Measurements from ENCODE around the gene C5. TPM values are rescaled to one million over a fixed set of nuclear protein-coding genes. Genes with fewer than 3 reads are reported as not detected.
"Not testable (repeated sequence)": the region's sequence is repeated elsewhere in the genome, so short reads cannot be mapped to it uniquely, and the experiment has no call there.

Gene C5
- total RNA-seq, 5 donors from 2014 or later (not counting 1 experiment from before 2014, with no cell fraction given), result 0.90 to 2.4 (median 1.7) TPM

- ChIA-PET POLR2A (interaction anchor here in 1 of 2 donors (0.5 to 1.2 kb wide), 3 partner anchors 14 to 1782 kb away, joined by 3 to 8 read pairs (median 4); no protein-coding TSS in a partner anchor), CTCF (interaction anchor here in 1 of 2 donors (0.9 kb wide), 1 partner anchor 15 kb away, joined by 3 read pairs; no protein-coding TSS in a partner anchor)
- H3K27ac Mint-ChIP-seq; H3K4me1 Mint-ChIP-seq; H3K27ac ChIP-seq (ENCODE audit: low read length); H3K4me3 Mint-ChIP-seq; H3K4me1 ChIP-seq (ENCODE audit: control insufficient read depth in 1 of 2, extremely low read depth in 1 of 2, insufficient read depth in 2 of 2, low read length in 2 of 2); H3K9me3 ChIP-seq; H3K9me3 Mint-ChIP-seq; H3K4me3 ChIP-seq (ENCODE audit: control insufficient read depth in 1 of 2, extremely low read depth in 1 of 2, low read length in 1 of 2); H3K36me3 ChIP-seq (ENCODE audit: control insufficient read depth in 2 of 2, extremely low read depth in 1 of 2, insufficient read depth in 1 of 2, low read length in 1 of 2); ATAC-seq (replicated peaks in 1 of 4); H3K36me3 Mint-ChIP-seq; H3K27me3 Mint-ChIP-seq; H3K27me3 ChIP-seq (replicated peaks in 1 of 2; ENCODE audit: control insufficient read depth in 2 of 2, extremely low read depth in 1 of 2, insufficient read depth in 2 of 2, low read length in 1 of 2); DNase-seq: not testable (repeated sequence)
These were observed 14.4 kb downstream of the C5 start for GRCh38 chr9:121035717-121036116.

- Histone ChIP-seq H3K4me3 (ENCODE audit: control insufficient read depth in 1 of 2, extremely low read depth in 1 of 2, low read length in 1 of 2) (no peak overlapping the region), H3K36me3 (ENCODE audit: control insufficient read depth in 2 of 2, extremely low read depth in 1 of 2, insufficient read depth in 1 of 2, low read length in 1 of 2) (no peaks in the 10 kb centered on the region), H3K4me1 (ENCODE audit: control insufficient read depth in 1 of 2, extremely low read depth in 1 of 2, insufficient read depth in 2 of 2, low read length in 2 of 2) (no peaks in the 10 kb centered on the region), H3K27me3 (replicated peaks in 1 of 2; ENCODE audit: control insufficient read depth in 2 of 2, extremely low read depth in 1 of 2, insufficient read depth in 2 of 2, low read length in 1 of 2) (no peaks in the 10 kb centered on the region), H3K27ac (ENCODE audit: low read length) (no peak overlapping the region), H3K9me3 (peaks cover 2% of the 10 kb centered on the region)
- Mint-ChIP-seq H3K9me3 (peaks cover 0 to 5% (median 4%) of the 10 kb centered on the region in 3 donors), H3K4me1 (no peaks in the 10 kb centered on the region), H3K27ac (no peak overlapping the region), H3K4me3 (no peak overlapping the region), H3K27me3 (no peaks in the 10 kb centered on the region), H3K36me3 (peaks cover 10% of the 10 kb centered on the region)
- POLR2A ChIA-PET, result interaction anchor here in 1 of 2 donors (1.2 kb wide), 1 partner anchor 88 kb away, joined by 4 read pairs; no protein-coding TSS in a partner anchor
- WGBS (ENCODE audit: insufficient coverage), result 85% methylated on average over 2 of the region's 2 CpGs
- CTCF ChIA-PET, result no interaction called here
- DNase-seq, result no peak
- ATAC-seq (replicated peaks in 1 of 4), result no peak
These were observed 15.5 kb downstream of the C5 start for GRCh38 chr9:121034529-121034928.

GRCh38 chr9:121029469-121029868, 20.6 kb downstream of the C5 start:
- ChIA-PET POLR2A (no interaction called here), CTCF (interaction anchor here in 1 of 2 donors (0.6 kb wide), 1 partner anchor 410 kb away, joined by 3 read pairs; no protein-coding TSS in a partner anchor)
- H3K27ac Mint-ChIP-seq, result no peak overlapping the region
- Histone ChIP-seq H3K27ac (ENCODE audit: low read length) (no peak overlapping the region), H3K27me3 (replicated peaks in 1 of 2; ENCODE audit: control insufficient read depth in 2 of 2, extremely low read depth in 1 of 2, insufficient read depth in 2 of 2, low read length in 1 of 2) (no peaks in the 10 kb centered on the region), H3K9me3 (no peaks in the 10 kb centered on the region), H3K36me3 (ENCODE audit: control insufficient read depth in 2 of 2, extremely low read depth in 1 of 2, insufficient read depth in 1 of 2, low read length in 1 of 2) (no peaks in the 10 kb centered on the region), H3K4me1 (ENCODE audit: control insufficient read depth in 1 of 2, extremely low read depth in 1 of 2, insufficient read depth in 2 of 2, low read length in 2 of 2) (no peaks in the 10 kb centered on the region), H3K4me3 (ENCODE audit: control insufficient read depth in 1 of 2, extremely low read depth in 1 of 2, low read length in 1 of 2) (no peak overlapping the region)
- H3K9me3 Mint-ChIP-seq, result no peaks in the 10 kb centered on the region
- no CpG with 5 or more reads among the region's 1 CpG for WGBS (ENCODE audit: insufficient coverage)
- peaks cover 11% of the 10 kb centered on the region for H3K36me3 Mint-ChIP-seq
- DNase-seq (no peak), ATAC-seq (replicated peaks in 1 of 4) (no peak)
- H3K27me3 Mint-ChIP-seq, result no peaks in the 10 kb centered on the region
- H3K4me3 Mint-ChIP-seq, result no peak overlapping the region
- no peaks in the 10 kb centered on the region for H3K4me1 Mint-ChIP-seq

- H3K4me1 ChIP-seq (ENCODE audit: control insufficient read depth in 1 of 2, extremely low read depth in 1 of 2, insufficient read depth in 2 of 2, low read length in 2 of 2); H3K27me3 ChIP-seq (replicated peaks in 1 of 2; ENCODE audit: control insufficient read depth in 2 of 2, extremely low read depth in 1 of 2, insufficient read depth in 2 of 2, low read length in 1 of 2); H3K9me3 ChIP-seq; H3K36me3 ChIP-seq (ENCODE audit: control insufficient read depth in 2 of 2, extremely low read depth in 1 of 2, insufficient read depth in 1 of 2, low read length in 1 of 2); POLR2A ChIA-PET; H3K4me3 ChIP-seq (ENCODE audit: control insufficient read depth in 1 of 2, extremely low read depth in 1 of 2, low read length in 1 of 2); H3K36me3 Mint-ChIP-seq; H3K4me1 Mint-ChIP-seq; H3K27ac ChIP-seq (ENCODE audit: low read length); H3K27ac Mint-ChIP-seq; ATAC-seq (replicated peaks in 1 of 4); H3K27me3 Mint-ChIP-seq; DNase-seq; H3K4me3 Mint-ChIP-seq; H3K9me3 Mint-ChIP-seq: not testable (repeated sequence)
- CTCF ChIA-PET, result interaction anchor here in 1 of 2 donors (0.6 to 0.9 kb wide), 2 partner anchors 139 to 158 kb away, joined by 3 read pairs; no protein-coding TSS in a partner anchor
- WGBS (ENCODE audit: insufficient coverage), result no CpG with 5 or more reads among the region's 4 CpGs
These were observed 21.8 kb downstream of the C5 start for GRCh38 chr9:121028285-121028684.

GRCh38 chr9:121026768-121027167, 23.3 kb downstream of the C5 start:
- H3K4me1 ChIP-seq (ENCODE audit: control insufficient read depth in 1 of 2, extremely low read depth in 1 of 2, insufficient read depth in 2 of 2, low read length in 2 of 2), result no peaks in the 10 kb centered on the region
- no peaks in the 10 kb centered on the region for H3K9me3 ChIP-seq
- Mint-ChIP-seq H3K27me3 (no peaks in the 10 kb centered on the region), H3K36me3 (peaks cover 8% of the 10 kb centered on the region), H3K4me1 (no peaks in the 10 kb centered on the region), H3K27ac (no peak overlapping the region), H3K4me3 (no peak overlapping the region), H3K9me3 (no peaks in the 10 kb centered on the region)
- ChIA-PET CTCF (no interaction called here), POLR2A (no interaction called here)
- no peak overlapping the region for H3K27ac ChIP-seq (ENCODE audit: low read length)
- H3K27me3 ChIP-seq (replicated peaks in 1 of 2; ENCODE audit: control insufficient read depth in 2 of 2, extremely low read depth in 1 of 2, insufficient read depth in 2 of 2, low read length in 1 of 2), result no peaks in the 10 kb centered on the region
- ATAC-seq (replicated peaks in 1 of 4), result no peak
- H3K36me3 ChIP-seq (ENCODE audit: control insufficient read depth in 2 of 2, extremely low read depth in 1 of 2, insufficient read depth in 1 of 2, low read length in 1 of 2), result no peaks in the 10 kb centered on the region
- no peak overlapping the region for H3K4me3 ChIP-seq (ENCODE audit: control insufficient read depth in 1 of 2, extremely low read depth in 1 of 2, low read length in 1 of 2)
- no peak for DNase-seq

- Histone ChIP-seq H3K9me3 (no peaks in the 10 kb centered on the region), H3K27me3 (replicated peaks in 1 of 2; ENCODE audit: control insufficient read depth in 2 of 2, extremely low read depth in 1 of 2, insufficient read depth in 2 of 2, low read length in 1 of 2) (no peaks in the 10 kb centered on the region), H3K4me3 (ENCODE audit: control insufficient read depth in 1 of 2, extremely low read depth in 1 of 2, low read length in 1 of 2) (no peak overlapping the region), H3K27ac (ENCODE audit: low read length) (no peak overlapping the region), H3K36me3 (ENCODE audit: control insufficient read depth in 2 of 2, extremely low read depth in 1 of 2, insufficient read depth in 1 of 2, low read length in 1 of 2) (no peaks in the 10 kb centered on the region), H3K4me1 (ENCODE audit: control insufficient read depth in 1 of 2, extremely low read depth in 1 of 2, insufficient read depth in 2 of 2, low read length in 2 of 2) (no peaks in the 10 kb centered on the region)
- DNase-seq (no peak), ATAC-seq (replicated peaks in 1 of 4) (no peak)
- no peaks in the 10 kb centered on the region for H3K27me3 Mint-ChIP-seq
- ChIA-PET POLR2A (no interaction called here), CTCF (no interaction called here)
- no peak overlapping the region for H3K4me3 Mint-ChIP-seq
- 75% methylated on average over 1 of the region's 3 CpGs for WGBS (ENCODE audit: insufficient coverage)
- H3K9me3 Mint-ChIP-seq, result no peaks in the 10 kb centered on the region
- H3K36me3 Mint-ChIP-seq, result peaks cover 8% of the 10 kb centered on the region
- H3K4me1 Mint-ChIP-seq, result no peaks in the 10 kb centered on the region
- H3K27ac Mint-ChIP-seq, result no peak overlapping the region
These were observed 23.8 kb downstream of the C5 start for GRCh38 chr9:121026260-121026691.

GRCh38 chr9:121024237-121024636, 25.8 kb downstream of the C5 start:
- Mint-ChIP-seq H3K4me3 (no peak overlapping the region), H3K4me1 (no peaks in the 10 kb centered on the region), H3K36me3 (peaks cover 8% of the 10 kb centered on the region), H3K9me3 (no peaks in the 10 kb centered on the region), H3K27me3 (no peaks in the 10 kb centered on the region), H3K27ac (no peak overlapping the region)
- ATAC-seq (replicated peaks in 1 of 4) (no peak), DNase-seq (no peak)
- no peak overlapping the region for H3K27ac ChIP-seq (ENCODE audit: low read length)
- no peaks in the 10 kb centered on the region for H3K36me3 ChIP-seq (ENCODE audit: control insufficient read depth in 2 of 2, extremely low read depth in 1 of 2, insufficient read depth in 1 of 2, low read length in 1 of 2)
- POLR2A ChIA-PET, result no interaction called here
- H3K9me3 ChIP-seq, result no peaks in the 10 kb centered on the region
- WGBS (ENCODE audit: insufficient coverage), result no CpG with 5 or more reads among the region's 2 CpGs
- CTCF ChIA-PET, result no interaction called here
- no peak overlapping the region for H3K4me3 ChIP-seq (ENCODE audit: control insufficient read depth in 1 of 2, extremely low read depth in 1 of 2, low read length in 1 of 2)
- no peaks in the 10 kb centered on the region for H3K4me1 ChIP-seq (ENCODE audit: control insufficient read depth in 1 of 2, extremely low read depth in 1 of 2, insufficient read depth in 2 of 2, low read length in 2 of 2)
- no peaks in the 10 kb centered on the region for H3K27me3 ChIP-seq (replicated peaks in 1 of 2; ENCODE audit: control insufficient read depth in 2 of 2, extremely low read depth in 1 of 2, insufficient read depth in 2 of 2, low read length in 1 of 2)
